HCT116 (cell line): Measurements from ENCODE around the gene PRMT2. TPM values are rescaled to one million over a fixed set of nuclear protein-coding genes. Genes with fewer than 3 reads are reported as not detected.

Experiments used
- ATAC-seq: fragments of 200-7000 bp; cut with Tn5 transposase; 2 replicates; pipeline ENCODE4 v1.9.1; 2020; ENCODE audit warnings: mild to moderate bottlenecking, moderate library complexity
- BruUV-seq: library from RNA; stranded (reverse); fragments of 400-500 nt; replicated peaks from 2 replicates; lab custom pipeline; 2021; lab: Mats Ljungman, UMichigan
- CTCF ChIA-PET: fragments of 300-600 bp; sonication (Branson Sonifier 250); formaldehyde crosslinking; loops from one replicate; lab custom pipeline; 2021; ENCODE audit warnings: antibody characterized with exemption; lab: Charles Lee
- POLR2A ChIA-PET: fragments of 300-600, 350-600 bp; sonication (Branson Sonifier 250); formaldehyde crosslinking; loops from one replicate; lab custom pipeline; 2021; ENCODE audit warnings: antibody characterized with exemption; lab: Charles Lee
- RAD21 ChIA-PET, 2 experiments: fragments of 300-600 bp; sonication (Branson Sonifier 250); formaldehyde crosslinking; loops; one replicate each; lab custom pipeline; 2023; ENCODE audit warnings: low total read pairs in 2 of 2; ENCODE audit not compliant: uncharacterized antibody in 2 of 2, unreplicated experiment in 2 of 2, low non-redundant PET in 1 of 2; lab: Charles Lee
- DNase-seq: peaks from one replicate; pipeline ENCODE4 v3.0.0-alpha.2; 2010; ENCODE audit warnings: low read depth, low spot score
- H2AFZ ChIP-seq: fragments of 200-600 bp; shearing (Covaris generic), sonication (generic); 2 replicates; pipeline ENCODE4 v1.6.1; 2017; ENCODE audit warnings: low read depth, mixed run types, mixed read lengths, antibody characterized with exemption, low read length; ENCODE audit not compliant: poor library complexity, severe bottlenecking
- H3K27ac ChIP-seq: 2 replicates; pipeline ENCODE4 v1.5.1; 2012; ENCODE audit warnings: low read depth, low read length
- H3K27me3 ChIP-seq: fragments of 200-600 bp; sonication (generic); 2 replicates; pipeline ENCODE4 v1.6.1; 2016; ENCODE audit warnings: mixed run types, low read length, mixed read lengths; ENCODE audit not compliant: insufficient read depth
- H3K36me3 ChIP-seq, 2 experiments: fragments of 200-500 bp in 1 of 2; fragments of 200-600 bp in 1 of 2; sonication (Bioruptor generic) in 1 of 2; sonication (generic) in 1 of 2; 2 replicates each; pipeline versions ENCODE4 v1.5.1 to v1.6.1; 2014 to 2016; ENCODE audit warnings: low read length in 2 of 2, inconsistent platforms in 1 of 2, mixed read lengths in 1 of 2, mixed run types in 1 of 2; ENCODE audit not compliant: insufficient read depth in 2 of 2, control insufficient read depth in 1 of 2
- H3K4me1 ChIP-seq, 2 experiments: fragments of 200-600 bp in 1 of 2; sonication (generic) in 1 of 2; 2 replicates each; pipeline versions ENCODE4 v1.5.1 to v1.6.1; 2012 to 2017; ENCODE audit warnings: low read length in 2 of 2, inconsistent platforms in 1 of 2, mild to moderate bottlenecking in 1 of 2, mixed read lengths in 1 of 2, mixed run types in 1 of 2, moderate library complexity in 1 of 2; ENCODE audit not compliant: insufficient read depth in 2 of 2, control insufficient read depth in 1 of 2
- H3K4me2 ChIP-seq: fragments of 200-600 bp; sonication (generic); 2 replicates; pipeline ENCODE4 v1.6.1; 2017; ENCODE audit warnings: mixed run types, low read length, mixed read lengths
- H3K4me3 ChIP-seq, 2 experiments: fragments of 200-600 bp in 1 of 2; sonication (generic) in 1 of 2; replicated peaks in 1 of 2; 2 replicates each; pipeline ENCODE4 v1.5.1; 2011 to 2016; ENCODE audit warnings: low read length in 2 of 2, control low read depth in 1 of 2, low read depth in 1 of 2, mild to moderate bottlenecking in 1 of 2, mixed read lengths in 1 of 2, mixed run types in 1 of 2
- H3K79me2 ChIP-seq: fragments of 200-600 bp; sonication (generic); 2 replicates; pipeline ENCODE4 v1.6.1; 2017; ENCODE audit warnings: mild to moderate bottlenecking, mixed run types, low read length, moderate library complexity, mixed read lengths; ENCODE audit not compliant: insufficient read depth
- H3K9ac ChIP-seq: fragments of 200-600 bp; sonication (generic); 2 replicates; pipeline ENCODE4 v1.6.1; 2016; ENCODE audit warnings: low read length, mixed read lengths
- H3K9me2 ChIP-seq: fragments of 200-600 bp; sonication (generic), shearing (Covaris generic); 2 replicates; pipeline ENCODE4 v1.6.1; 2017; ENCODE audit warnings: mixed run types, mild to moderate bottlenecking, moderate library complexity; ENCODE audit not compliant: insufficient read depth
- H3K9me3 ChIP-seq, 2 experiments: fragments of 200-500 bp in 1 of 2; fragments of 200-600 bp in 1 of 2; sonication (Bioruptor generic) in 1 of 2; sonication (generic) in 1 of 2; 2 replicates each; pipeline ENCODE4 v1.6.1; 2014 to 2017; ENCODE audit warnings: low read length in 2 of 2, mixed read lengths in 2 of 2, inconsistent platforms in 1 of 2, low read depth in 1 of 2, mild to moderate bottlenecking in 1 of 2, mixed run types in 1 of 2, moderate library complexity in 1 of 2; ENCODE audit not compliant: control insufficient read depth in 1 of 2, insufficient read depth in 1 of 2
- H4K20me1 ChIP-seq: fragments of 200-600 bp; sonication (generic), shearing (Covaris generic); 2 replicates; pipeline ENCODE4 v1.6.1; 2017; ENCODE audit warnings: mixed run types, mild to moderate bottlenecking, moderate library complexity; ENCODE audit not compliant: insufficient read depth
- ATF3 ChIP-seq: IDR thresholded peaks from 2 replicates; pipeline ENCODE4 v1.6.1; 2012
- CEBPB ChIP-seq: IDR thresholded peaks from 2 replicates; pipeline ENCODE4 v1.6.1; 2012; ENCODE audit warnings: low read depth
- EGR1 ChIP-seq: IDR thresholded peaks from 2 replicates; pipeline ENCODE4 v1.6.1; 2012; ENCODE audit warnings: low read depth
- EZH2phosphoT487 ChIP-seq: fragments of 200-600 bp; IDR thresholded peaks from 2 replicates; pipeline ENCODE4 v1.6.1; 2018; ENCODE audit warnings: antibody characterized with exemption, borderline replicate concordance
- FOSL1 ChIP-seq: IDR thresholded peaks from 2 replicates; pipeline ENCODE4 v1.6.1; 2012; ENCODE audit warnings: low read depth
- JUND ChIP-seq: IDR thresholded peaks from 2 replicates; pipeline ENCODE4 v1.6.1; 2012
- POLR2A ChIP-seq: IDR thresholded peaks from 2 replicates; pipeline ENCODE4 v1.7.0; 2011; ENCODE audit warnings: borderline replicate concordance; ENCODE audit not compliant: insufficient read depth, insufficient read length; ENCODE audit errors: extremely low read depth
- POLR2AphosphoS5 ChIP-seq: IDR thresholded peaks from 2 replicates; pipeline ENCODE4 v1.6.1; 2011; ENCODE audit warnings: mild to moderate bottlenecking, low read depth, low read length, moderate library complexity
- RAD21 ChIP-seq: IDR thresholded peaks from 2 replicates; pipeline ENCODE4 v1.6.1; 2012; ENCODE audit warnings: low read depth, mild to moderate bottlenecking
- SIN3A ChIP-seq: IDR thresholded peaks from 2 replicates; pipeline ENCODE4 v1.6.1; 2012; ENCODE audit warnings: low read depth
- SP1 ChIP-seq: IDR thresholded peaks from 2 replicates; pipeline ENCODE4 v1.6.1; 2012; ENCODE audit warnings: low read depth
- SRF ChIP-seq: IDR thresholded peaks from 2 replicates; pipeline ENCODE4 v1.6.1; 2012; ENCODE audit warnings: low read depth
- TCF7L2 ChIP-seq: IDR thresholded peaks from 2 replicates; pipeline ENCODE4 v1.7.0; 2011; ENCODE audit warnings: borderline replicate concordance, inconsistent platforms; ENCODE audit not compliant: insufficient read depth, insufficient read length; ENCODE audit errors: extremely low read depth
- YY1 ChIP-seq: IDR thresholded peaks from 2 replicates; pipeline ENCODE4 v1.6.1; 2011; ENCODE audit warnings: low read length, low read depth, moderate library complexity, mild to moderate bottlenecking; ENCODE audit not compliant: insufficient replicate concordance; ENCODE audit errors: extremely low read depth
- ZFX ChIP-seq: fragments of 450-650 bp; IDR thresholded peaks from 2 replicates; pipeline ENCODE4 v1.6.1; 2017
- intact Hi-C: fragments of 100-400 bp; cut with micrococcal nuclease; formaldehyde crosslinking; loops from 2 replicates; pipeline ENCODE4 v1.10.0; 2022
- total RNA-seq: library from RNA; stranded (reverse); gene quantifications from one replicate; pipeline ENCODE4 v1.2.1, GENCODE V29; 2021; ENCODE audit not compliant: unreplicated experiment
- TF ChIP-seq, protein P1 (sequence below): IDR thresholded peaks from 2 replicates; pipeline ENCODE4 v1.6.1; 2012; ENCODE audit warnings: low read depth
- TF ChIP-seq, protein P2 (sequence below): IDR thresholded peaks from 2 replicates; pipeline ENCODE4 v1.6.1; 2012
- TF ChIP-seq, protein P3 (sequence below), 3 experiments: fragments of 200-600 bp in 1 of 3; sonication (generic) in 1 of 3; IDR thresholded peaks in 2 of 3; conservative IDR thresholded peaks in 1 of 3; 2 replicates each; pipeline ENCODE4 v1.5.1; 2012 to 2017; ENCODE audit warnings: low read depth in 2 of 3, low read length in 2 of 3, antibody characterized with exemption in 1 of 3, borderline replicate concordance in 1 of 3, control low read depth in 1 of 3, mild to moderate bottlenecking in 1 of 3, mixed read lengths in 1 of 3, mixed run types in 1 of 3, moderate library complexity in 1 of 3; ENCODE audit not compliant: insufficient read depth in 1 of 3
- TF ChIP-seq, protein P4 (sequence below): IDR thresholded peaks from 2 replicates; pipeline ENCODE4 v1.6.1; 2011; ENCODE audit warnings: mild to moderate bottlenecking, low read length, moderate library complexity; ENCODE audit not compliant: insufficient replicate concordance; ENCODE audit errors: extremely low read depth

PRMT2 gene
- total RNA-seq, 1 experiment from 2014 or later: 59.1 TPM

- no peaks in the 10 kb centered on the region for H4K20me1 ChIP-seq
- 0 out of 2 replicates have a peak, but pooled peaks cover 6% of the 10 kb centered on the region for H3K27me3 ChIP-seq
- no peaks in the 10 kb centered on the region for H3K4me1 ChIP-seq
- no peaks in the 10 kb centered on the region for H3K9me2 ChIP-seq
- CTCF ChIA-PET: no interaction called here
- H2AFZ ChIP-seq: no peak overlapping the region
- no TSS peak for BruUV-seq
- H3K79me2 ChIP-seq: no peaks in the 10 kb centered on the region
- H3K36me3 ChIP-seq: no peaks in the 10 kb centered on the region
- no peak overlapping the region for H3K4me2 ChIP-seq
- H3K9ac ChIP-seq: no peak overlapping the region
- no peak for ATAC-seq
- H3K4me3 ChIP-seq: no peak overlapping the region
- no peak overlapping the region for H3K27ac ChIP-seq
- TF ChIP-seq, protein P1, sequence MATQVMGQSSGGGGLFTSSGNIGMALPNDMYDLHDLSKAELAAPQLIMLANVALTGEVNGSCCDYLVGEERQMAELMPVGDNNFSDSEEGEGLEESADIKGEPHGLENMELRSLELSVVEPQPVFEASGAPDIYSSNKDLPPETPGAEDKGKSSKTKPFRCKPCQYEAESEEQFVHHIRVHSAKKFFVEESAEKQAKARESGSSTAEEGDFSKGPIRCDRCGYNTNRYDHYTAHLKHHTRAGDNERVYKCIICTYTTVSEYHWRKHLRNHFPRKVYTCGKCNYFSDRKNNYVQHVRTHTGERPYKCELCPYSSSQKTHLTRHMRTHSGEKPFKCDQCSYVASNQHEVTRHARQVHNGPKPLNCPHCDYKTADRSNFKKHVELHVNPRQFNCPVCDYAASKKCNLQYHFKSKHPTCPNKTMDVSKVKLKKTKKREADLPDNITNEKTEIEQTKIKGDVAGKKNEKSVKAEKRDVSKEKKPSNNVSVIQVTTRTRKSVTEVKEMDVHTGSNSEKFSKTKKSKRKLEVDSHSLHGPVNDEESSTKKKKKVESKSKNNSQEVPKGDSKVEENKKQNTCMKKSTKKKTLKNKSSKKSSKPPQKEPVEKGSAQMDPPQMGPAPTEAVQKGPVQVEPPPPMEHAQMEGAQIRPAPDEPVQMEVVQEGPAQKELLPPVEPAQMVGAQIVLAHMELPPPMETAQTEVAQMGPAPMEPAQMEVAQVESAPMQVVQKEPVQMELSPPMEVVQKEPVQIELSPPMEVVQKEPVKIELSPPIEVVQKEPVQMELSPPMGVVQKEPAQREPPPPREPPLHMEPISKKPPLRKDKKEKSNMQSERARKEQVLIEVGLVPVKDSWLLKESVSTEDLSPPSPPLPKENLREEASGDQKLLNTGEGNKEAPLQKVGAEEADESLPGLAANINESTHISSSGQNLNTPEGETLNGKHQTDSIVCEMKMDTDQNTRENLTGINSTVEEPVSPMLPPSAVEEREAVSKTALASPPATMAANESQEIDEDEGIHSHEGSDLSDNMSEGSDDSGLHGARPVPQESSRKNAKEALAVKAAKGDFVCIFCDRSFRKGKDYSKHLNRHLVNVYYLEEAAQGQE: no peak
- TF ChIP-seq ZFX (no peak), CEBPB (no peak), SP1 (no peak), EGR1 (no peak), JUND (no peak), YY1 (no peak), POLR2AphosphoS5 (no peak), TCF7L2 (no peak), FOSL1 (no peak), ATF3 (no peak), RAD21 (no peak), SIN3A (no peak), SRF (no peak), EZH2phosphoT487 (no peak), POLR2A (no peak)
- TF ChIP-seq, protein P2, sequence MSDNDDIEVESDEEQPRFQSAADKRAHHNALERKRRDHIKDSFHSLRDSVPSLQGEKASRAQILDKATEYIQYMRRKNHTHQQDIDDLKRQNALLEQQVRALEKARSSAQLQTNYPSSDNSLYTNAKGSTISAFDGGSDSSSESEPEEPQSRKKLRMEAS: no peak
- TF ChIP-seq, protein P3, sequence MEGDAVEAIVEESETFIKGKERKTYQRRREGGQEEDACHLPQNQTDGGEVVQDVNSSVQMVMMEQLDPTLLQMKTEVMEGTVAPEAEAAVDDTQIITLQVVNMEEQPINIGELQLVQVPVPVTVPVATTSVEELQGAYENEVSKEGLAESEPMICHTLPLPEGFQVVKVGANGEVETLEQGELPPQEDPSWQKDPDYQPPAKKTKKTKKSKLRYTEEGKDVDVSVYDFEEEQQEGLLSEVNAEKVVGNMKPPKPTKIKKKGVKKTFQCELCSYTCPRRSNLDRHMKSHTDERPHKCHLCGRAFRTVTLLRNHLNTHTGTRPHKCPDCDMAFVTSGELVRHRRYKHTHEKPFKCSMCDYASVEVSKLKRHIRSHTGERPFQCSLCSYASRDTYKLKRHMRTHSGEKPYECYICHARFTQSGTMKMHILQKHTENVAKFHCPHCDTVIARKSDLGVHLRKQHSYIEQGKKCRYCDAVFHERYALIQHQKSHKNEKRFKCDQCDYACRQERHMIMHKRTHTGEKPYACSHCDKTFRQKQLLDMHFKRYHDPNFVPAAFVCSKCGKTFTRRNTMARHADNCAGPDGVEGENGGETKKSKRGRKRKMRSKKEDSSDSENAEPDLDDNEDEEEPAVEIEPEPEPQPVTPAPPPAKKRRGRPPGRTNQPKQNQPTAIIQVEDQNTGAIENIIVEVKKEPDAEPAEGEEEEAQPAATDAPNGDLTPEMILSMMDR (IDR thresholded peaks at IDR 0.05 in 2 of 3, conservative IDR thresholded peaks at IDR 0.05 in 1 of 3; ENCODE audit: borderline replicate concordance in 1 of 3, insufficient read depth in 1 of 3, low read depth in 2 of 3, low read length in 2 of 3): no peak
- TF ChIP-seq, protein P4, sequence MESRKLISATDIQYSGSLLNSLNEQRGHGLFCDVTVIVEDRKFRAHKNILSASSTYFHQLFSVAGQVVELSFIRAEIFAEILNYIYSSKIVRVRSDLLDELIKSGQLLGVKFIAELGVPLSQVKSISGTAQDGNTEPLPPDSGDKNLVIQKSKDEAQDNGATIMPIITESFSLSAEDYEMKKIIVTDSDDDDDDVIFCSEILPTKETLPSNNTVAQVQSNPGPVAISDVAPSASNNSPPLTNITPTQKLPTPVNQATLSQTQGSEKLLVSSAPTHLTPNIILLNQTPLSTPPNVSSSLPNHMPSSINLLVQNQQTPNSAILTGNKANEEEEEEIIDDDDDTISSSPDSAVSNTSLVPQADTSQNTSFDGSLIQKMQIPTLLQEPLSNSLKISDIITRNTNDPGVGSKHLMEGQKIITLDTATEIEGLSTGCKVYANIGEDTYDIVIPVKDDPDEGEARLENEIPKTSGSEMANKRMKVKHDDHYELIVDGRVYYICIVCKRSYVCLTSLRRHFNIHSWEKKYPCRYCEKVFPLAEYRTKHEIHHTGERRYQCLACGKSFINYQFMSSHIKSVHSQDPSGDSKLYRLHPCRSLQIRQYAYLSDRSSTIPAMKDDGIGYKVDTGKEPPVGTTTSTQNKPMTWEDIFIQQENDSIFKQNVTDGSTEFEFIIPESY: no peak
- DNase-seq: no peak
- no peaks in the 10 kb centered on the region for H3K9me3 ChIP-seq
- intact Hi-C loops: no loop called here
- RAD21 ChIA-PET: no interaction called here
- POLR2A ChIA-PET: no interaction called here
Observed at GRCh38 chr21:46610018-46610701, 25.3 kb upstream of the PRMT2 start.
